BLaER1 (cell line): ENCODE results near the gene PGAP1.
A peak's percentile ranks its signal among the peaks of the same experiment; 100 is the strongest.
"Not testable (repeated sequence)": the region's sequence is repeated elsewhere in the genome, so short reads cannot be mapped to it uniquely, and the experiment has no call there.

ENCODE experiments used
- H3K27ac ChIP-seq: shearing (Covaris generic); formaldehyde crosslinking; 2 replicates; pipeline ENCODE4 v1.8.1; 2022
- H3K27me3 ChIP-seq: shearing (Covaris generic); formaldehyde crosslinking; 2 replicates; pipeline ENCODE4 v1.8.1; 2022
- H3K36me3 ChIP-seq: shearing (Covaris generic); formaldehyde crosslinking; 2 replicates; pipeline ENCODE4 v1.8.1; 2022
- H3K4me1 ChIP-seq: shearing (Covaris generic); formaldehyde crosslinking; 2 replicates; pipeline ENCODE4 v1.8.1; 2022
- H3K4me2 ChIP-seq: shearing (Covaris generic); formaldehyde crosslinking; 2 replicates; pipeline ENCODE4 v1.8.1; 2022
- H3K4me3 ChIP-seq: shearing (Covaris generic); formaldehyde crosslinking; 2 replicates; pipeline ENCODE4 v1.8.1; 2022
- H3K9ac ChIP-seq: shearing (Covaris generic); formaldehyde crosslinking; 2 replicates; pipeline ENCODE4 v1.8.1; 2022
- H3K9me3 ChIP-seq: shearing (Covaris generic); formaldehyde crosslinking; 2 replicates; pipeline ENCODE4 v1.8.1; 2022
- H4K20me1 ChIP-seq: shearing (Covaris generic); formaldehyde crosslinking; 2 replicates; pipeline ENCODE4 v1.8.1; 2022
- Cebpa-rat ChIP-seq: shearing (Covaris generic); IDR thresholded peaks from 2 replicates; pipeline ENCODE4 v1.8.1; 2022

Gene PGAP1

DNA sequence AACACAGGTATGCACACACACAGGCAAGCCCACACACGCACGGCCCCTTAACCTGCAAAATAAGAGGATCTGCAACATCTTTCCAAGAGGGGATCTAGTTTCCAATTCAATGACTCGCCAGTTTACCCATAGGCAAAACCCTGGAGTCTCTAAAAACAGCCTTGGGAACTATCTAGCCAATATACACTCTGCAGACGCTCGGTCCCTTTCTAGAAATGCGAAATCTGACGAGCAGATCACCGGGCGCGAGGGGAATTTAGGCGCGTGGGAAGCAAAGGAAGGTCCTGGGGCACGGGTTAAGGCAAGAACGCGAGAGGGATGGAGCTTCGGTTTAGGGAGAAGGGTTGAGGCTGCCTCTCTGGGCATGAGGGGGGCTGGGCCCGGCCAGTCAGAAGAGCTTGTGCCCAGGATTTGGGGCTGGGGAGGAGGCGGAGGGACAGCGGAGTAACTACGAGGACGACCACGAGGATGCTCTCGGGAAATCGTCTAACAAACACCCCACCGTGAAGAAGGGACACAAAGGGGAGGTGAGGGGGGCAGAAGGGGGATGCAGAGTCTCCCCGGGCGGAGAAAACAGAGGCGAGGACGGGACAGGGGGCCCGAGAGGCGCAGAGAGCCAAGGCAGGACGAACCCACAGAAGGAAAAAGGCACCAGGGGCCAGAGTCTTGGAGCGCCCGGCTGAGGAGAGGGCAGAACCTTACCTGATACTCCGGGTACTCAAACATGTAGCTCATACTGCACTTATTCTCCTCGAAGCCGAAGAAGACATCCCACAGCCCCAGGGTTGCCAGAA is 542 bp downstream of the PGAP1 start:
- peak overlapping the region; percentile 70 for H3K27ac ChIP-seq
- H3K4me2 ChIP-seq, result peak overlapping the region; percentile 89
- H3K9ac ChIP-seq, result peak overlapping the region; percentile 85
- no peaks in the 10 kb centered on the region; the same call in 1 of the 2 replicates for H4K20me1 ChIP-seq
- H3K27me3 ChIP-seq, result peaks cover 10% of the 10 kb centered on the region
- H3K9me3 ChIP-seq, result no peaks in the 10 kb centered on the region
- no peak for TF ChIP-seq Cebpa-rat
- H3K4me3 ChIP-seq, result peak overlapping the region; percentile 86
- H3K4me1 ChIP-seq, result peaks cover 12% of the 10 kb centered on the region
- no peaks in the 10 kb centered on the region for H3K36me3 ChIP-seq

DNA sequence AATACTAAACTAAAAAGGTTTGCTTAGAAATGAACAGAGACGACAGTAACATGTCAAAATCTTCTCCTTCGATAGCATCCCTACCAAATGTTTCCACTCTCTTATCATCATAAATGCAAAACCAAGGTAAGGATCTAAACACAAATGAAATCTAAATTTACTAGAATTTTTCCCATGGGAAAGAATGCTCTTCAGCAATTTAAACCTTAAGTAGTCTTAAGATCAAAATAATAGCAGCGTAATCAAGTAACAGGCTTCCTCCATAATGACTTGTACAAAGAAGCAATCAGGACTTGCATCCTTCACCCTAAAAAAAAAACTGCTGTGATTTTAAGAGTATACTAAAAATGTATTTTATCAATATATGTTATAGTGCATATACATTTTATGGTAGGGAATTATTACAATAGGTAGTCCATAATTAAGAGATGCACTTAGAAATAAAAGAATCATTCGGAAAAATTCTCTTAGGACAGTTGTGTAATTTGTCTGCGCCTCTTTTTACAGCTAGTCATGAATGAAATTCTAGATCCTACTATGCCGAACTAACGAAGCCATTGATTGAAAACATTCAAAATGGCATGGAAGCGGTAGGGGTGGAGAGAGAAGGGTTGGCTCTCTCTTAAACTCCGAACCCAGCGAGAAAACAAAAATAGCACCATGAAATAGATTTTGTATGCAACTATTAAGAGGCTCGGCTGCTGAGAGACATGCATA is 1.3 kb downstream of the PGAP1 start:
- Histone ChIP-seq H3K4me3 (peak overlapping the region; percentile 86), H3K9me3 (no peaks in the 10 kb centered on the region), H3K4me1 (peaks cover 12% of the 10 kb centered on the region), H3K27ac (no peak overlapping the region), H4K20me1 (no peaks in the 10 kb centered on the region; the same call in 1 of the 2 replicates), H3K9ac (peak overlapping the region; percentile 85; the same call in 1 of the 2 replicates), H3K36me3 (no peaks in the 10 kb centered on the region), H3K4me2 (peak overlapping the region; percentile 89), H3K27me3 (peaks cover 10% of the 10 kb centered on the region)
- no peak for TF ChIP-seq Cebpa-rat

DNA sequence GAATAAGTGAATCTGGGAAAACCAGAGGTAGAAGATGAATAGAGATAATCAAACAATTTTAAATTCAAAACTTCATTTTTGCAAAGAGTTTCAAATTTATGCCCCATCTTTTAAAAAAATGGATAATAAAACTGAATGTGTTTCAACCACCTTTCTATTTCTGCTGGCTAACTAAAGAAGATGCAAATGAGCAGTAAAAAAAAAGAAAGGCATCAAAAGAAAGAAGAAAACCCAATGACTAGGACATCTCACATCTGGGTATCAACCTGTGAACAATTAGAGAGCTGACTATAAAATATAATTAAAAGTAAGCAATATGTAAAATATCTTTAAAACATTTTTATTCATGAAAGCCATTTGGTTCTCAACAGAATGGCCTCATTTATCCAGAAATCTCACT is 2.5 kb downstream of the PGAP1 start:
- no peak overlapping the region for H3K27ac ChIP-seq
- H3K36me3 ChIP-seq, result no peaks in the 10 kb centered on the region
- no peaks in the 10 kb centered on the region for H3K9me3 ChIP-seq
- no peaks in the 10 kb centered on the region; the same call in 1 of the 2 replicates for H4K20me1 ChIP-seq
- TF ChIP-seq Cebpa-rat, result no peak
- no peak overlapping the region for H3K9ac ChIP-seq
- H3K4me3 ChIP-seq, result no peak overlapping the region
- peaks cover 12% of the 10 kb centered on the region for H3K4me1 ChIP-seq
- H3K4me2 ChIP-seq, result no peak overlapping the region
- H3K27me3 ChIP-seq, result peaks cover 10% of the 10 kb centered on the region

DNA sequence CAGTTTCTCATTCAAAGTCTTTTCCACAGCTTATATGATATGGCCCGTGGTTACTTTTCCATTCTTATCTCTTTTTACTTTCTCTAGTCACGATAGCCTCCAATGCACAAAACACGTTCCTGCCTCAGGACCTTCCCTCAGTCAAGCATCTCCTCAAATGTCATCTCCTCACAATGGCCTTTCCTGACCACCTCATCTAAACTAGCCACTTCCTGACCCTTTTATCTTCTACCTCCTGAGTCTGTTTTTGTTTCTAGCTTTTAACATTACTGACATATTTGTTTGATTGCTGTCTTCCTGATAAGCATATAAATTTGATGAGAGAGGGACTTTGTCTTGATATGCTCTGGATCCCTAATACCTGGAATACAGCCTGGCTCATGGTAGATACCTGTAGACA is 7.6 kb downstream of the PGAP1 start:
- Histone ChIP-seq H3K36me3 (peaks cover 23% of the 10 kb centered on the region), H3K4me1 (no peaks in the 10 kb centered on the region), H3K9me3 (peaks cover 10% of the 10 kb centered on the region), H3K9ac (no peak overlapping the region), H3K4me2 (no peak overlapping the region), H3K27ac (no peak overlapping the region), H3K4me3 (no peak overlapping the region), H4K20me1 (no peaks in the 10 kb centered on the region; the same call in 1 of the 2 replicates), H3K27me3 (no peaks in the 10 kb centered on the region)
- TF ChIP-seq Cebpa-rat, result no peak

DNA sequence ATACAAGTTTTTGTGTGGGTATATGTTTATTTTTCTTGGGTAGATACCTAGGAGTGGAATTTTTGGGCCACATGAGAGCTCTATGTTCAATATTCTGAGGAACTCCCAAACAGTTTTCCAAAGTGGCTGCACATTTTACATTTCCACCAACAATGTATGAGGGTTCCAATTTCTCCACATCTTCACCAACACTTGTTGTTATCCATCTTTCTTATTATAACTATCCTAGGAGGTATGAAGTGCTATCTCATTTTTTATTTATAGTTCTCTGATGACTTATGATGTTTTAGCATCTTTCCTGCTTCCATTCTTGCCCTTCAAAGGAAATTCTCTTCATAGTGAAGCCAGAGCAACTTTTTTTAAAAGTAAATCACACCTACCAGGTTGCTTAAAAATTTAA is 8.7 kb downstream of the PGAP1 start:
- Histone ChIP-seq H3K9ac (no peak overlapping the region), H3K27me3 (no peaks in the 10 kb centered on the region), H3K9me3 (peaks cover 10% of the 10 kb centered on the region), H3K36me3 (peaks cover 28% of the 10 kb centered on the region), H3K4me2 (no peak overlapping the region), H3K27ac (no peak overlapping the region), H3K4me1 (no peaks in the 10 kb centered on the region), H4K20me1 (no peaks in the 10 kb centered on the region), H3K4me3 (no peak overlapping the region)
- no peak for TF ChIP-seq Cebpa-rat

DNA sequence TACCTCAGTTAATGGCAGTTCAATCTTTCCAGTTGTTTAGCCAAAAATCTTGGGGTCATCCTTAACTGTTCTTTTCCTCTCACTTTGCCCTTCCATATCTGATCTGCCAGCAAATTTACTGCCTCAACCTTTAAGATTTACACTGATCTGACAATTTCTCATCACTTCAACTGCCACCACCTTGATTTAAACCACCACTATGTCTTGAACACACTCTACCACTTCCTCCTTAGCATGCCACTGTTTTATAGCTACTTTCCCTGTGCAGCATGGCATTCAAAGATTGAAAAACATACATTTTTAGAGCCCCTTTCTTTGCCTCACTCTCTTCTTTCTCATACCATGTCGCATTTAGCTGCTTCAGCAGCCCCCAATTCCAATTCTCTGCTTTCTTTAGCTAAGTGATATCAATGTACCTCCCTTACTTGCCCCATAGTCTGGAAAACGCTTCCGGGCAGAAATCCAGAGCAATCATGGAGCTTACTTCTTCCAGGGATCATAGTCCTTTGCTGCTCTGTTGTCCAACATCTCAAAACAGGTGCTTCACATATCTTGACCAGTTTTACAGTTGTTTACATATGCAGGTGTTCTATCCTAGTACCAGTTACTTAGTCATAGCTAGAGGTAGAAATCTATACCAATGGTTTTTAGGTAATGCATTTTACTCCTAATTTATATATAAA is 10.9 kb downstream of the PGAP1 start:
- peaks cover 28% of the 10 kb centered on the region for H3K36me3 ChIP-seq
- peaks cover 10% of the 10 kb centered on the region for H3K9me3 ChIP-seq
- H3K4me1 ChIP-seq, result no peaks in the 10 kb centered on the region
- H4K20me1 ChIP-seq, result no peaks in the 10 kb centered on the region
- no peak overlapping the region for H3K4me3 ChIP-seq
- TF ChIP-seq Cebpa-rat, result no peak
- H3K27ac ChIP-seq, result no peak overlapping the region
- no peaks in the 10 kb centered on the region for H3K27me3 ChIP-seq
- no peak overlapping the region for H3K9ac ChIP-seq
- H3K4me2 ChIP-seq, result no peak overlapping the region

DNA sequence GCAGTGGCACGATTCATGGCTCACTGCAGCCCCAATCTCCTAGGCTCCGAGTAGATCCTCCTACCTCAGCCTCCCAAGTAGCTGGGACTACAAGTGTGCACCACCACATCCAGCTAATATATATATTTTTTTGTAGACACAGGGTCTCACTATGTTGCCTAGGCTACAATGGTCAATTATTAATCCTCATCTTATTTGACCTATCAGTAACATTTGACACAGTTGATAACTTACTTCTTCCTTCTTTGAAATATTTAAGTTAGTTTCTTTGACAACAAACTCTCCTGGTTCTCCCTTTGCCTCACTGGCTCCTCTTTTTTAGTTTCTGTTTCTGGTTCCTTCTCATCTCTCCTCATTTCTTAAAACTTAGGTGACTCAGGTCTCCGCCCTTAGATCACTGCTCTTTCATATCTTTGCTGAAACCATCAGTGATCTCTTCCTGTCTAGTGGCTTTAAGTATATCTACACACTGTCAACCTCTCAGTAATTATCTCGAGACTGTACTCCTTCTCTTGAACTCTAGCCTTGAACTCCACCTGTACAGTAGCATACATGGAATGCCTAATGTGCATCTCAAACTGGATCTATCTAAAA is 11.5 kb downstream of the PGAP1 start:
- Histone ChIP-seq H3K4me1 (no peaks in the 10 kb centered on the region), H4K20me1 (no peaks in the 10 kb centered on the region), H3K27me3 (no peaks in the 10 kb centered on the region), H3K9me3 (peaks cover 10% of the 10 kb centered on the region), H3K27ac (no peak overlapping the region), H3K4me3 (no peak overlapping the region), H3K36me3 (peaks cover 28% of the 10 kb centered on the region), H3K9ac (no peak overlapping the region), H3K4me2 (no peak overlapping the region)
- no peak for TF ChIP-seq Cebpa-rat

DNA sequence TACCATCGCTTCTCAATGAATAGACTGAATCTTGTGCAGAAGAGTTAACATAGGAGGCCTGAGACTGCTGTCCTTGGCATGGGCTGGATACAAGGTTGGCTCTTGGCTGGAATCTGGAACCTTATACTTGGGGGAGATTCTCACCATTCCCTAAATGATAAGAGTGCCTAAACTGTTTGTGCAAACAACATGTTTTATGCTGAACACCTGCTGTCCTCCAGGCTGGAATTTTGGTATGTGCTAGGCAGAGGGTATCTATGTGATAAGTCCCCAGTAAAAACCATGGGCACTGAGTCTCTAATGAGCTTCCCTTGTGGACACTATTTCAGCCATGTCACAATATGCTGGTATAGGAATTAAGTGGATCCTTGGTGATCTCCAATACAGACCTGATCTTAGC is 12.8 kb downstream of the PGAP1 start:
- peaks cover 10% of the 10 kb centered on the region for H3K9me3 ChIP-seq

DNA sequence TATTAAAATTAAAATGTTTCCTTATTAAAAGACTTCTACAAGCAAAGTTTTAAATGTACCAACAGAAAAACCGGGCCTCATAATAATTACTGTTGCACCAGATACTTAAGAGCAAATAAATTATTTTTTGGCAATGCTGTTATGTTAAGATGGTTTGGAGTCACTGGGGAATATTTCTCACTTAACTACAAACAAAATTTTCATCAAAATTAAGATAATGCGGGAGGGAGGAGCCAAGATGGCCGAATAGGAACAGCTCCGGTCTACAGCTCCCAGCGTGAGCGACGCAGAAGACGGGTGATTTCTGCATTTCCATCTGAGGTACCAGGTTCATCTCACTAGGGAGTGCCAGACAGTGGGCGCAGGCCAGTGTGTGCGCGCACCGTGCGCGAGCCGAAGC is 21.1 kb downstream of the PGAP1 start:
- not testable (repeated sequence) for H3K27me3 ChIP-seq, H3K9me3 ChIP-seq, H3K4me1 ChIP-seq, H3K4me2 ChIP-seq, H3K9ac ChIP-seq, H3K36me3 ChIP-seq, H3K27ac ChIP-seq, H4K20me1 ChIP-seq, H3K4me3 ChIP-seq

More for the DNA sequence above, 12.8 kb downstream of the PGAP1 start:
- Histone ChIP-seq H3K4me3 (no peak overlapping the region), H3K4me1 (no peaks in the 10 kb centered on the region), H3K36me3 (peaks cover 28% of the 10 kb centered on the region), H3K27ac (no peak overlapping the region), H3K4me2 (no peak overlapping the region), H3K9ac (no peak overlapping the region), H3K27me3 (no peaks in the 10 kb centered on the region), H4K20me1 (no peaks in the 10 kb centered on the region)
- TF ChIP-seq Cebpa-rat, result no peak
